ENCODE measurements around the gene TMED10. TPM values are rescaled to one million over a fixed set of nuclear protein-coding genes. Genes with fewer than 3 reads are reported as not detected.

TMED10 gene
- total RNA-seq, 2 donors from 2014 or later, result 264 to 267 TPM

- no peaks in the 10 kb centered on the region for H3K9me3 Mint-ChIP-seq
- no peaks in the 10 kb centered on the region for H3K4me1 Mint-ChIP-seq
- H3K9ac ChIP-seq (ENCODE audit: extremely low read depth, low read length, poor library complexity, severe bottlenecking), result no peak overlapping the region
- no peak overlapping the region for H3K27ac ChIP-seq (ENCODE audit: low read depth, low read length)
- H3K4me3 ChIP-seq (ENCODE audit: low read length), result no peak overlapping the region
- no peak for DNase-seq
- H3K27me3 ChIP-seq (ENCODE audit: control insufficient read depth, insufficient read depth, low read length, poor library complexity, severe bottlenecking), result no peaks in the 10 kb centered on the region
- no peak for TF ChIP-seq CTCF (conservative IDR thresholded peaks at IDR 0.05)
- H3K9me3 ChIP-seq (ENCODE audit: control insufficient read depth, low read length), result no peaks in the 10 kb centered on the region
- H3K36me3 Mint-ChIP-seq (ENCODE audit: low read depth), result peaks cover 67% of the 10 kb centered on the region
- peaks cover 75% of the 10 kb centered on the region for H3K36me3 ChIP-seq (ENCODE audit: control insufficient read depth, insufficient read depth, low read length)
- H3K4me3 Mint-ChIP-seq, result no peak overlapping the region
- no peaks in the 10 kb centered on the region for H3K4me1 ChIP-seq (ENCODE audit: control insufficient read depth, insufficient read depth, low read length)
- no peak overlapping the region for H3K27ac Mint-ChIP-seq
- H3K27me3 Mint-ChIP-seq (ENCODE audit: insufficient read depth), result no peaks in the 10 kb centered on the region
These were observed 78.2 kb downstream of the TMED10 start for GRCh38 chr14:75098212-75098611.

GRCh38 chr14:75096959-75097358 lies 79.5 kb downstream of the TMED10 start:
- H3K9me3 ChIP-seq (ENCODE audit: control insufficient read depth, low read length), result no peaks in the 10 kb centered on the region
- WGBS, 2 experiments (ENCODE audit: insufficient coverage in 1 of 2, insufficient read length in 1 of 2), result 85 to 96% methylated on average over 3 to 6 of the region's 6 CpGs
- no peaks in the 10 kb centered on the region for H3K27me3 ChIP-seq (ENCODE audit: control insufficient read depth, insufficient read depth, low read length, poor library complexity, severe bottlenecking)
- H3K27ac ChIP-seq (ENCODE audit: low read depth, low read length), result no peak overlapping the region
- no peak overlapping the region for H3K4me3 ChIP-seq (ENCODE audit: low read length)
- H3K36me3 ChIP-seq (ENCODE audit: control insufficient read depth, insufficient read depth, low read length), result peaks cover 74% of the 10 kb centered on the region
- Mint-ChIP-seq H3K36me3 (ENCODE audit: low read depth) (peaks cover 62% of the 10 kb centered on the region), H3K27ac (no peak overlapping the region), H3K4me1 (peaks cover 8% of the 10 kb centered on the region), H3K9me3 (no peaks in the 10 kb centered on the region), H3K27me3 (ENCODE audit: insufficient read depth) (no peaks in the 10 kb centered on the region), H3K4me3 (no peak overlapping the region)
- no peak for DNase-seq
- TF ChIP-seq CTCF (conservative IDR thresholded peaks at IDR 0.05), result no peak
- H3K9ac ChIP-seq (ENCODE audit: extremely low read depth, low read length, poor library complexity, severe bottlenecking), result no peak overlapping the region
- peaks cover 4% of the 10 kb centered on the region for H3K4me1 ChIP-seq (ENCODE audit: control insufficient read depth, insufficient read depth, low read length)

GRCh38 chr14:75095690-75096089 lies 80.7 kb downstream of the TMED10 start:
- DNase-seq, result no peak
- no peak overlapping the region for H3K4me3 ChIP-seq (ENCODE audit: low read length)
- H3K9me3 ChIP-seq (ENCODE audit: control insufficient read depth, low read length), result no peaks in the 10 kb centered on the region
- H3K4me1 Mint-ChIP-seq, result peaks cover 8% of the 10 kb centered on the region
- no peak overlapping the region for H3K4me3 Mint-ChIP-seq
- no peak overlapping the region for H3K27ac ChIP-seq (ENCODE audit: low read depth, low read length)
- H3K27me3 ChIP-seq (ENCODE audit: control insufficient read depth, insufficient read depth, low read length, poor library complexity, severe bottlenecking), result no peaks in the 10 kb centered on the region
- peaks cover 4% of the 10 kb centered on the region for H3K4me1 ChIP-seq (ENCODE audit: control insufficient read depth, insufficient read depth, low read length)
- WGBS, 2 experiments (ENCODE audit: insufficient coverage in 1 of 2, insufficient read length in 1 of 2), result 94 to 95% methylated on average over 4 of the region's 4 CpGs
- H3K36me3 Mint-ChIP-seq (ENCODE audit: low read depth), result peaks cover 58% of the 10 kb centered on the region
- H3K27me3 Mint-ChIP-seq (ENCODE audit: insufficient read depth), result no peaks in the 10 kb centered on the region
- no peak overlapping the region for H3K27ac Mint-ChIP-seq
- no peak for TF ChIP-seq CTCF (conservative IDR thresholded peaks at IDR 0.05)
- no peak overlapping the region for H3K9ac ChIP-seq (ENCODE audit: extremely low read depth, low read length, poor library complexity, severe bottlenecking)
- no peaks in the 10 kb centered on the region for H3K9me3 Mint-ChIP-seq
- H3K36me3 ChIP-seq (ENCODE audit: control insufficient read depth, insufficient read depth, low read length), result peaks cover 76% of the 10 kb centered on the region
